Stimulated activated naive CD4-positive, alpha-beta T cell treated with Interleukin-2 at 50 U/mL for 16 hours (primary cell): ENCODE results near the gene SS18.

ENCODE experiments used
- DNase-seq: peaks from one replicate; lab custom pipeline; 2025; lab: John Stamatoyannopoulos, UW

SS18 gene

GRCh38 chr18:26071725-26072124 is 18.7 kb downstream of the SS18 start:
- no peak for DNase-seq

- no peak for DNase-seq
Measured at GRCh38 chr18:26071020-26071419, 19.4 kb downstream of the SS18 start.

DNA sequence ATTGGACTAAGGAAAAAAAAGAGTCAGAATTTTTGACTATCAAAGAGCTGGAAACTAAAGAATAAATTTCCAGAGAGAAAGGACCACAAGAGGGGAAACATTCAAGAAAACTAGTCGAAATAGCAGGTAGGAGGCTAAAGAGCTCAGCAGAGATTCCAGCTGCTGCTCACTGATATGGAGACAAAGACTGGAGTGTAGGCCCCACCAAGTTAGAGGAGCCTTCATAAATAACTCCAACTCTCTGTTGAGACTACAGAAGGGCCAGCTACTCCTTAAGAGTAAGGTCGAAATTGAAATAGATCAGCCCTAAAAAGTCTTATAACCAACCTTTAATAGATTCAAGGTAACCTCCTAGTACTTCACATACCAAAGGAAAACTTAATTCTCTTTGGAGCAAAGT is 31.1 kb downstream of the SS18 start:
- no peak for DNase-seq

DNA sequence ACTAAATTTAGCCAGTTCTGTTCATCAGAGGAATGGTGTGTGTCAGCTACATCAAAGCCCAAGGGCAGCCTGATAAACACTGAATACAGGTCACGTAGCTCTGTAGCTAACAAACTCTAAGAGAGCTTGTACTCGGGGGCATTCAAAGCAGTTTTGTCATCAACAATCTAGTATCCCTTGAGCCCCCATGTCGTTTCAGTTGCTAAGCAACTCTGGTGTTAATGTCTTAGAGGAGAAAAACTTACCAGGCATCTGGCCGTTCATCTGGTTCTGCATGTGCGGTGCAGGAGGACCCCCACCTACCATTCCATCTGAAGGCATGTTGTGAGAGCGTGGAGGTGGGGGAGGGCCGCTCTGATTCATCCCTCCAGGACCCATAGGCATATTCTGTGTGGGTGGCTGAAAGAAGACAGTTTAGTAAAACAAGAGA is 33.1 kb downstream of the SS18 start:
- no peak for DNase-seq

- DNase-seq, result no peak
Measured at GRCh38 chr18:26056291-26056690, 34.1 kb downstream of the SS18 start.

- no peak for DNase-seq
Measured at GRCh38 chr18:26052505-26052904, 37.9 kb downstream of the SS18 start.

GRCh38 chr18:26051843-26052242 is 38.6 kb downstream of the SS18 start:
- DNase-seq, result no peak

DNA sequence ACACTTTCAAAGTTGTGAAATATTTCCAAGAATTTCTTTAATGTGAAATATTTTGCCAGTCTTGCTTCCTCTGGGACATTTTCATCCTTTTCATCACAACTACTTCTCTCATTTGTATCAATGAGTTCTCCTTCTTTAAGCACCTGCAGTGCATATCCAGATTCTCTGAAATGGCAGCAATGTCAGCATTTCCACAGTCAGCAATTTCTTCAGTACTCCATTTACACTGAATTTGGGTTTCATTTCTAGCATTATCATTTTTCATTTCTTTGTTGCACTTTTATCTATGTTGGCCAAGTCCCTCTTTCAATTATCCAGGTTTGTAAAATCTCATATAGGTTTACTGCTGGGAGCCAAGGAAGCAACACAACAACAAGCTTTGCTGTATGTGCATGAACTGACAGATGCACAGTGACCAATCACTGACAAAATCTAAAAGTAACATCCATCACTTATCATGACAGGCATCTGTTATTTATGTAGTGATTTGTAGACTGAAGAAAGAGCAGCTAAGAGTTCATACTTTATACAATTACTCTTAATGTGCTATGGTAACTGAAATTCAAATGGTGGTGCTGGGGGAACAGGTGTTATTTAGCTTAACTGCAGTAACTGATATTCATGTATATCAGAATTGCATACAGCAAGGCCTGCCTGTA is 43.9 kb downstream of the SS18 start:
- DNase-seq, result no peak

- no peak for DNase-seq
Measured at GRCh38 chr18:26044807-26045206, 45.6 kb downstream of the SS18 start.

- no peak for DNase-seq
Measured at GRCh38 chr18:26040051-26040656, 50.3 kb downstream of the SS18 start.

GRCh38 chr18:26039203-26039602 is 51.2 kb downstream of the SS18 start:
- no peak for DNase-seq

DNA sequence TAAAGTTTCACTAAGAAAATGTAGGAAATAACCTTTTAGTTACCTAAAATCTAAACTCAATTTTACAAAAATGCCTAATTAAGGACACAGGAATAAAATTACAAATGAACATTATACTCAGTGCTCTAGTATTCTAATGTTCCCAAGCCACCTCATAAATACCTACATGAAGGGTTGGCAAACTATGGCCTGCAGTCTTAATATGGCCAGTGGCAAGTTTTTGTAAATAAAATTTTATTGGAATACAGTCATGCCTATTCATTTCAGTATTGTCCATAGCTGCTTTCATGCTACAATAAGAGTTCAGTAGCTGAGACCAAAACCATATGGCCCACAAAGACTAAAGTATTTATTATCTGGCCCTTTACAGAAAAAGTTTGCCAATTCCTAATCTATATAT is 53.8 kb downstream of the SS18 start:
- no peak for DNase-seq

- no peak for DNase-seq
Measured at GRCh38 chr18:26034850-26035497, 55.4 kb downstream of the SS18 start.

GRCh38 chr18:26022585-26022984 is 67.8 kb downstream of the SS18 start:
- no peak for DNase-seq

DNA sequence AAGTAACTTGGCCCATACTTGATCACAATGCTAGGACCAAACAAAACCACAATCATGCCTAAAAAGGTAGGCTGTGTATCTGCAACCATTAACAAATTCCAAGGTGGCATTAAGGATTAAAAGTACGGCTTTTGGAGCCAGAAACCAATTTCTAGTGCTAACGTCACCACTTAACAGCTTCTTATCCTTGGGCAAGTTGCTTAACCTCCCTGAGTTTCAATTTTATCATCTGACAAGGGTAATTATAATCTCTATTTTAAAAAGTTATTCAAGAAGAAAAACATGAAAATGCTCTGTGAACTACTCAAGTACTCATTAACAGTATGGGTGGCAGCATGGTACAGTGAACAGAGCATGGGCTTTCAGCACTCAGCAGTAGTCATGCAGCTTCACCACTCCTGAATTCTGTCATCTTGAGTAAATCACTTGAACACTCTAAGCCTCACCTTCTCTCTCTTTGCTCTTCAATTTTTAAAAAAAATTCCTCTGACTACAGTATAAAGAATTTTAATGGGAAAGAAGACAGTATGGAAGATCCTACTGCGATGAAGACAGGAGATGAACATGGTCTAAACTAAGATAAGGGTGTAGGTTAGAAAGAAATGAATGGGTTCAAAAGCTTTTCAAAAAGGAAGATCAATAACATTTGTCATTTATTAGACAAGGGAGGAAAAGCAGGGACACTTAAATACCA is 69.2 kb downstream of the SS18 start:
- DNase-seq, result no peak

GRCh38 chr18:26017929-26018328 is 72.5 kb downstream of the SS18 start:
- no peak for DNase-seq

GRCh38 chr18:26014462-26014861 is 76.0 kb downstream of the SS18 start:
- DNase-seq, result no peak

GRCh38 chr18:26008619-26009018 is 81.8 kb downstream of the SS18 start:
- no peak for DNase-seq

DNA sequence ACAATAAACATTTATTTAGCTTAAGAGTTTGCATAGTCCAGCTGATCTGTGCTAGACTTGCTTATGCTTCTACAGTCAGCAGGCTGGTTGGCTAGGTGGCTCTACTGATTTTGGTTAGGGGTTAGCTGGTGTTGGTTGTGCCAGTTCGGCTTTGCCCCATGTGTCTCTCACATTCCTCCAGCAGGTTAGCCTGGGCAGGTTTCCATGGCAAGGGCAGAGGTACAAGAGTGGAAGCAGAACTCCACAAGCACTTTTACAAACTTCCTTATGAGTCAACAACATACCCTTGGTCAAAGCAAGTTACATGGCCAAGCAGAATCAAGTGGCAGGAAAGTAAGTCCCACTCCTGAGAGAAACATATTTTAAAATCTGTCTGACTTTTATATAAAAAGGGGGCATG is 82.3 kb downstream of the SS18 start:
- no peak for DNase-seq

- no peak for DNase-seq
Measured at GRCh38 chr18:26005950-26006349, 84.5 kb downstream of the SS18 start.

GRCh38 chr18:26004832-26005231 is 85.6 kb downstream of the SS18 start:
- DNase-seq, result no peak

- no peak for DNase-seq
Measured at GRCh38 chr18:26003817-26004216, 86.6 kb downstream of the SS18 start.

GRCh38 chr18:26003356-26003755 is 87.1 kb downstream of the SS18 start:
- DNase-seq, result no peak
